ENCODE results near the gene CRIP1.

The CRIP1 gene

DNA sequence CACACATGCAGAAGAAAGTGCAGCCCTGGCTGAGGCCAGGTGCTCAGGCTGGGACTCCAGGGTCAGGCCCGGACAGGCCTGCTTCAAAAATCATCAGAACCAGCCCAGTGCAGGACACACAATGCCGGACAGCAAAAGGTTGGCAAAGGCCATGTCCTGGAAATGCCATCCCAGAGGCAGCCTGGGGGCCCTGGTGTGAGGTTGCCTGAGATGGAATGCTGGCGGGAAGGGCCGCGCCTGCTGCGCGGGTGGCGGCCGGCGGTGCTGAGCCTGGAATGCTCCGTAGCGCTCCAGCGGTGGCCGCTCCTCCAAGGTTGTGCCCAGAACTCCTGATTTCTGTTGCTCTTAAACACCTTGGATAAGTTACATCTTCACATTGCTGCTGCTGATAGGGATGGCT is 33.7 kb upstream of the CRIP1 start:
- DNase-seq, result no peak

GRCh38 chr14:105453847-105454246 is 32.8 kb upstream of the CRIP1 start:
- no peak for DNase-seq

DNA sequence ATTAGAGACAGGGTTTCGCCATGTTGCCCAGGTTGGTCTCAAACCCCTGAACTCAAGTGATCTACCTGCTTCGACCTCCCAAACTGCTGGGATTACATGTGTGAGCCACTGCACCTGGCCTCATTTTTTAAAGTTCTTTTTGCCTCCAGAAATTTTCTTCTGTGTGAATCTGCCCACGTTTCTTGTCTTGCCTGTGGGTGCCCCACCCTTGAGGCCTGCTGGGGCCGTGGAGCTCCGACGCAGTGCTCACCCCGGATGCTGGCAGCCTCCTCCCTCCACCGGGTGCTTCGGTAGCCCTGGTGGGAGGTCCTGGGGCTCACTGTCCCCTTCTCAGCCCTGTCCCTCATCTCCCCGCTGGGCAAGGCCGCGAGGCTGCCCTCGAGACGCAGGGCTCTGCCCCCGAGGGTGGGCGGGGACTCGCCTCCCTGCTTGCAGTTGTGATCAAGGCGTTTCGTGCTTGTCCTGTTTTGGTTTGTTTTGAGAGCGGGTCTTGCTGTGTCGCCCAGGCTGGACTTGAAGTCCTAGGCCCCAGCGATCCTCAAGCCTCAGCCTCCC is 31.5 kb upstream of the CRIP1 start:
- no peak for DNase-seq

DNA sequence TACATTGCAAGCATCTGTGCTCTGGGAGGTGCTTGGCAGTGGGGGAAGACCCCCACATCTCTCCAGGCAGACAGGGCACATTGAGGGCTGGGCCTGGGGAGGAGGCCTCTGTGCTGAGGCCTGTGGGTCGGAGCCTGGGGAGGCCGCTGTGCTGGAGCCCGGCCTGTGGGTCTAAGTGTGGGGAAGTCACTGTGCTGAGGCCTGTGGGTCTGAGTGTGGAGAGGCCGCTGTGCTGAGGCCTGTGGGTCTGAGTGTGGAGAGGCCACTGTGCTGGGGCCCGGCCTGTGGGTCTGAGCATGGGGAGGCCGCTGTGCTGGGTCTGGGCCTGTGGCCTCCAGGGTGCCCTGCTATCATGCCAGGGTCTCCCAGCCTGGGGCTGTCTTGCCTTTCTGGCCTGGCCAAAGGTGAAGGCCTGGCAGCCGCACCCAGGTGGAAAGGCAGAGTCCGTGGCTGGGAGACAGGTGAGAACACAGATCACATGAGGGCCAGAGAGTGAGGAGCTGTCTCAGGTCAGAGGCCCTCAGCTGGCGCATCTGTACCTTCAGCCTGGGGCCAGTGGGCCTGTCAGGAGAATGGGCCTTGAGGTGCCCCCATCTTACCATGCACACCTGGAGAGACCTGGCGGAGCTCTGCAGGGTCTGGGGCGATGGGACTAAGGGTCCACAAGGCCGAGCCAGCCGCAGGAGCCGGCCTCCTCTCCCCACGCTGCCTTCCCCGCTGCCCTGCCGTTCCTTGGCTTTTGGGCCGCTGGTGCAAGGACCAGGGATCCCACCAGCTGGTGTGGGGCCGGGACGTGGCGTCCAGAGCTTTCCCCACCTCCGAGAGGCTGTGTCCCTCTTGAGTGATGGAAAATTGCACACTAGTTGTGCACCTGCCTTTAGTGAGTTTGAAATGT is 30.7 kb upstream of the CRIP1 start:
- DNase-seq, result no peak

DNA sequence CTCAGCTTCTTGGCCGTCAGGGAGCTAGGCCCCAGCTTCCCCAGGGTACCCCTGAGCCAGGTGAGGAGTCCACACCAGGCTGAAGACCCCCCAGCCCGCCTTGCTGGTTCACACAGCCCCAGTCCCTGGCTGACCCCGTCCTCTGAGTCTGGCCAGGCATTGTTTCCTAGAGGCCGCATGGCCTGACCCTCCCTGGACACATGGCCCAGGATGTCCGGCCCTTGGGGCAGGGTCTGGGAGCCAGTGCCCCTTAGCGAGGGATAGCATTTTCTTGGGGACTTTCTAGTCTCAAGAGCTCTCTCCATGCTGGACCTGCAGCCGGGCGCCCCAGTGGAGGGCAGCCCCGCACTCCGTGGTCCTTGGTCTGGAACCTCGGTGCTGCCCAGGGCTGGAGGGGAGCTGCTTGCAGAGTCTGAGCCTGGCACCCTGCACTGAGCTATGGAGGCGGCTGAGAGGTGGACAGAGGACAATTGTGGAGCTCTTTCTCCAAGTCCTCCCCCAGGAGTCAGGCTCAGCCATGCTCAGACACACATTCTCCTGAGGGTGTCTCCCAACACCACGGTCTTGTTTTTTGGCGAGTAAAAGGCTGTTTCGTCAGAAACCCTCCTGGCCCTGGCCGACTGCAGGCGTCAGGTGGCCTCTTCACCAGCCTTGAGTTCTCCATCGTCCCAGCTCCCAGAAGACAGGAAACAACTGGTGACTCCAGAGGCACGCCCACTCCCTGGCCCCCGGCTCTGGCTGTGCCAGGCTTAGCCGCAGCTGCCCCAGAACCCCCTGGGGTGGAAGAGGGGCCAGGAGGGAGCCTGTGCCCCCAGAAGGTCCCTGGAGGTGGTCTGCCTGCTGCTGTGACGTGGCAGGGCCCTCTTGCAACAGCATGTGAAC is 29.7 kb upstream of the CRIP1 start:
- DNase-seq, result no peak

GRCh38 chr14:105458010-105458409 is 28.7 kb upstream of the CRIP1 start:
- no peak for DNase-seq

- no peak for DNase-seq
Measured at GRCh38 chr14:105458571-105458970, 28.1 kb upstream of the CRIP1 start.

DNA sequence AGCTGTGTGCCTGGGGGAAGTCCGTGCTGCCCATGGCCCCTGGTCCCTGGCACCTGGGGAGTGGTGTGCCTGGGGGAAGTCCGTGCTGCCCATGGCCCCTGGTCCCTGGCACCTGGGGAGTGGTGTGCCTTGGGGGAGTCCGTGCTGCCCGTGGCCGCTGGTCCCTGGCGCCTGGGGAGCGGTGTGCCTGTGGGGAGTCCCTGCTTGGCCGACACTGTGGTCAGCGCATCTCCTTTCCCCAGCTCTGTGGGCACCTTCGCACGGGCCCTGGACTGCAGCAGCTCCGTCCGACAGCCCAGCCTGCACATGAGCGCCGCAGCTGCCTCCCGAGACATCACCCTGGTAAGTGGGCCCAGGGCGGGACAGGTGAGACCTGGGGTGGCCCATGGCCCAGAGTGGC is 26.6 kb upstream of the CRIP1 start:
- DNase-seq, result no peak

GRCh38 chr14:105460616-105461015 is 26.1 kb upstream of the CRIP1 start:
- DNase-seq, result no peak

DNA sequence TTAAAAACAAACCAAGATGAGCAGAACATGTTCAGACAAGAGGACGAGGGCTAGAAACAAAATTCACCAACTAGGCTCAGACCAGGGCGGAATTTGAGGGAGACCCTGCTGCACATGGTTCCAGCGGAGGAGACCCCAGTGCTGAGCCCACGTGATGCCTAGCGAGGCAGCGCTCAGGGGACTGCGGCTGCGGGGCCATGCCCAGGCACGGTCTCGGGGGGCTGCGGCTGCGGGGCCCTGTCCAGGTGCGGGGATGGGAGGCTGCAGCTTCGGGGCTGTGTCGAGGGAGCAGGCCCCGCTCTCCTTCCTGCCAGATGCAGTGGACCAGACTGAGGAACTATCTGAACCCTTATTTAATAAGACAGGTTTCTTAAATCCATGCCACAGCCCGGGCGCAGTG is 24.8 kb upstream of the CRIP1 start:
- DNase-seq, result no peak

- no peak for DNase-seq
Measured at GRCh38 chr14:105464501-105464900, 22.2 kb upstream of the CRIP1 start.

DNA sequence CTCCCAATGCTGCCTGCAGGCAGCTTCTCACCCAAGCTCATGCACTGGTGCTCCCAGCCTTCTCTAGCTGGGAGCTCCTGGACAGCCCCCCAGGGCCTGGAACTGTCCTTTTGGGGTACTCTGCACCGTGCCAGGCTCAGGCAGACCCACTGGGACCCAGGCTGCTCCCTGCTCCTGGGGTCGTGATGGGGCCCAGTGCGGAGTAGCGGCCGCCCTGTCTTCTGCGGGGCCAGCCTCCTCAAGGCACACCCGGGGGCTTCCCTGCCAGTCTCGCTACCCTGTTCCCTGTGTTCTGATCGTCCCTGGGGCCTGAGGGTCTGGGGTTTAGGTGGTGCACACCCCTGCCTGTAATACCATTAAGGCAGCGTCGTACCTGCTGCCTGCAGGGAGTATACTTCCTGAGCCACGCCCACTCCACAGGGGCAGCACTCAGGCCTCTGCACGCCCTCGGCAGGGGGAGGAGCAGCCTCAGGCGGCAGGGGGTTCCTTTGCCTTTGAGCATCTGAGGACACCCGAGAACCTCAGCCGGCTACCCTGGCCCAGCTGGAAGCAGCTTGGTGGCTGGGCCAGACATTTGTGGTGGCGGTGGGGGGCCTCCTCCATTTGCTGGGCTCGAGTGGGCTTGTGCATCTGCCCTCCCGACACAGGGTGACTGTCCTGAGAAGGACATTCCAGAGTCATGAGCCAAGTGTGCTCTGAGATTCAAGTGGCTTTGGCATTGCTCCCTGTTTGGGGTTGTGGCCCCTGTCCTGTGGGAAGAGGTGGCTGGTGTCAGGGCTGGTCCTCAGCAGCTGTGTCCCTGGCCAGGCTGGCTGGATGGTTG is 21.3 kb upstream of the CRIP1 start:
- no peak for DNase-seq

GRCh38 chr14:105466531-105467248 is 20.0 kb upstream of the CRIP1 start:
- no peak for DNase-seq

- no peak for DNase-seq
Measured at GRCh38 chr14:105467249-105467941, 19.3 kb upstream of the CRIP1 start.

DNA sequence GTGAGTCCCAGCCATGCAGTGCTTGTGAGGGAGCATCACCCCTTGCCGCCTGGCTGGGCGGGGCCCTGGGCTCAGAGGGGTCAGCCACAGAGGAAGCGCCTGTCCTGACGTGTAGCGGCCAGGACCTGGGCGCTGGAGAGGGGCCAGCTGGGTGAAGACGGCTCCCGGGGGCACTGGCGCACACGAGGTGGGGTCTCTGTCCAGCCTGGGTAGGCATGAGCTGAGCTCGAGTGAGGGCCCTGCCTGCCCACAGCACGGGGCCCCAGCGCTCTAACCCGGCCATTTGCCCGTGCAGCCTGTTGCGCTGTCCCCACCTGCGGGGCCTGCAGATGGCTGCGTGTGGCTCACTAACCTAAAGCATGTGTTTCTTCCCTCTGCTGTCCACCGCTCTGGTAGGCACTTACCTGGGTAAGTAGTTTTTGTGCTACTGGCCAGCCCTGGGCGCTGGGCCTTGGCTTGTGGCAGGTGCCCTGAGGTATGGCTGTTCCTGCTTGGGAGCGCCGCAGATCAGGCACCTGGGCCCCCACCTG is 18.7 kb upstream of the CRIP1 start:
- DNase-seq, result no peak

- no peak for DNase-seq
Measured at GRCh38 chr14:105468621-105469241, 18.0 kb upstream of the CRIP1 start.

DNA sequence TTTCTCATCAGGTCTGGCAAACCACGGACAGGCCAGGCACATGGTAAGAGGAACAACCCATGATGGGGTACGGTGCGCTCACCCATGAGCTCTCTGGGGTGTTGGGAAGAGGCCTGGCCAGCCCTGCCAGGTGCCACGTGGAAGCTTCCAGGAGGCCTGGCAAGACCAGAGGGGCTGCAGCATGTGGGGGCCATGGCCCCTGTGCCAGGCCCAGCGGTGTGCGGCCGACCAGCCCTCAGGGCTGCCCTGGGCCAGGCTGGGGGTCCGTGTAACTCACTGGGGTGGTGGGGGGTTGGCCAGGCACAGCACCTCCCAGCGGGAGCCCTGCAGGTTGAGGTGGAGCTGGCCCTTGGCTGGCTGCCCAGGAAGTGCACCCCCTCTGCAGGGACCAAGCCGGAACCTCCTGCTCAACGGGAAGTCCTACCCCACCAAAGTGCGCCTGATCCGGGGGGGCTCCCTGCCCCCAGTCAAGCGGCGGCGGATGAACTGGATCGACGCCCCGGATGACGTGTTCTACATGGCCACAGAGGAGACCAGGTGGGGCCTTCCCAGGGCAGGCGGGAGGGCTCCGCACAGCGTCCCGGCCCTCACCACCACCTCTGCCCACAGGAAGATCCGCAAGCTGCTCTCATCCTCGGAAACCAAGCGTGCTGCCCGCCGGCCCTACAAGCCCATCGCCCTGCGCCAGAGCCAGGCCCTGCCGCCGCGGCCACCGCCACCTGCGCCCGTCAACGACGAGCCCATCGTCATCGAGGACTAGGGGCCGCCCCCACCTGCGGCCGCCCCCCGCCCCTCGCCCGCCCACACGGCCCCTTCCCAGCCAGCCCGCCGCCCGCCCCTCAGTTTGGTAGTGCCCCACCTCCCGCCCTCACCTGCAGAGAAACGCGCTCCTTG is 17.0 kb upstream of the CRIP1 start:
- DNase-seq, result no peak

DNA sequence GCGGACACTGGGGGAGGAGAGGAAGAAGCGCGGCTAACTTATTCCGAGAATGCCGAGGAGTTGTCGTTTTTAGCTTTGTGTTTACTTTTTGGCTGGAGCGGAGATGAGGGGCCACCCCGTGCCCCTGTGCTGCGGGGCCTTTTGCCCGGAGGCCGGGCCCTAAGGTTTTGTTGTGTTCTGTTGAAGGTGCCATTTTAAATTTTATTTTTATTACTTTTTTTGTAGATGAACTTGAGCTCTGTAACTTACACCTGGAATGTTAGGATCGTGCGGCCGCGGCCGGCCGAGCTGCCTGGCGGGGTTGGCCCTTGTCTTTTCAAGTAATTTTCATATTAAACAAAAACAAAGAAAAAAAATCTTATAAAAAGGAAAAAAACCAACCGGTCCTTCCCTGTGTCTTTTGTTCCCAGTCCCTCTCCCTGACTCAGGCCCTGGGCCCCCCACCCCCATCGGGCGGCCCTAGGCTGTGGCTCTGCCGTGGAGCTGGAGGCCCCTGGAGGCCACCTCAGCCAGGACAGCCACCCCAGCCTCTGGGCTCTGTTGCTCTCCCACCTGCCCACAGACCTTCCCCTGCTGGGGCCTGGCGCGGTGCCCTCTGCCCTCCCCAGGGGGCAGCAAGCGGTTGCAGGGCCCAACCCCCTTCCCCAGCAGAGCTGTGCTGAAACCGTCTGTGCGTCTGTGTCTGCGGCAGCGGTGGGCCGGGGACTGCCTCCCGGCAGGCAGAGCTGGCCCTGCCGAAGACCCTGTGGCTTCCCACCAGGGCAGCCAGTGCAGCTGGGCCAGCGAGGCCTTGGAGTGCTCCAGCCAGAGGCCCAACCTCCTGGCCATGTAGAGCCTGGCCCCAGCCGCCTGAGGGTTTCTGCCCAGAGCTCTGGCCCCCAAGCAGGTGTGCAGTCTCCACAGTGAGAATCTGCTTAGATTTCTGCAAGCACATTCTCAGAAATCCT is 16.1 kb upstream of the CRIP1 start:
- no peak for DNase-seq

Data from stimulated activated CD4-positive, alpha-beta T cell treated with anti-CD3 and anti-CD28 coated beads, Interleukin-4, amount 100 ng/mL, for 1 hour (primary cell).